SU-DHL-6 (cell line): ENCODE data around the gene DIAPH2.

Experiments
- CTCF ChIP-seq: fragments of 200-600 bp; sonication (generic); IDR thresholded peaks from one replicate; pipeline ENCODE4 v1.5.1; 2017; ENCODE audit warnings: antibody characterized with exemption, mild to moderate bottlenecking, low read length, moderate library complexity; ENCODE audit not compliant: insufficient read depth, poor library complexity, severe bottlenecking
- EZH2phosphoT487 ChIP-seq: fragments of 200-600 bp; sonication (generic), shearing (Covaris generic); conservative IDR thresholded peaks from 2 replicates; pipeline ENCODE4 v1.6.1; 2018; ENCODE audit warnings: mild to moderate bottlenecking, antibody characterized with exemption, low read length, moderate library complexity, mixed read lengths

GRCh38 chrX:97380200-97380599 is 695.6 kb downstream of the DIAPH2 start:
- TF ChIP-seq CTCF (no peak), EZH2phosphoT487 (no peak)
